SK-N-SH treated with all-trans-retinoic acid at 6 μM for 48 hours (cell line): ENCODE data around the gene AZU1.
A peak's percentile ranks its signal among the peaks of the same experiment; 100 is the strongest.

Experiments
- ARNTL ChIP-seq: fragments of 450-650 bp; formaldehyde crosslinking; IDR thresholded peaks from 2 replicates; pipeline ENCODE4 v1.5.0; 2020; ENCODE audit warnings: low read depth, mild to moderate bottlenecking, moderate library complexity, borderline replicate concordance
- ISL1 ChIP-seq: fragments of 250-450 bp; sonication (Bioruptor Pico); IDR thresholded peaks from 2 replicates; pipeline ENCODE4 v2.1.2; 2022; ENCODE audit warnings: mild to moderate bottlenecking, moderate library complexity
- RARB ChIP-seq: fragments of 250-450 bp; sonication (Bioruptor Pico); IDR thresholded peaks from 2 replicates; pipeline ENCODE4 v1.8.0; 2021; ENCODE audit warnings: mild to moderate bottlenecking, moderate library complexity
- SNAI2 ChIP-seq: fragments of 250-450 bp; sonication (Bioruptor Pico); IDR thresholded peaks from 2 replicates; pipeline ENCODE4 v1.5.0; 2020; ENCODE audit warnings: mild to moderate bottlenecking, moderate library complexity
- TCF4 ChIP-seq: fragments of 250-450 bp; sonication (Bioruptor Pico); IDR thresholded peaks from 2 replicates; pipeline ENCODE4 v1.8.0; 2021; ENCODE audit warnings: mild to moderate bottlenecking, moderate library complexity, borderline replicate concordance
- ZC3H10 ChIP-seq: fragments of 250-450 bp; sonication (Bioruptor Pico); IDR thresholded peaks from 2 replicates; pipeline ENCODE4 v1.5.1; 2021; ENCODE audit warnings: mild to moderate bottlenecking, moderate library complexity
- ZFP3 ChIP-seq: fragments of 250-450 bp; sonication (Bioruptor Pico); IDR thresholded peaks from 2 replicates; pipeline ENCODE4 v1.5.0; 2020; ENCODE audit warnings: mild to moderate bottlenecking, moderate library complexity
- ZFP30 ChIP-seq: fragments of 450-650 bp; formaldehyde crosslinking; IDR thresholded peaks from 2 replicates; pipeline ENCODE4 v1.5.0; 2022; ENCODE audit warnings: mild to moderate bottlenecking, moderate library complexity
- ZNF565 ChIP-seq: fragments of 450-650 bp; formaldehyde crosslinking; conservative IDR thresholded peaks from 2 replicates; pipeline ENCODE4 v1.5.0; 2020; ENCODE audit warnings: low read depth, mild to moderate bottlenecking, moderate library complexity
- ZNF70 ChIP-seq: fragments of 450-650 bp; formaldehyde crosslinking; IDR thresholded peaks from 2 replicates; pipeline ENCODE4 v1.5.0; 2020; ENCODE audit warnings: mild to moderate bottlenecking, moderate library complexity
- ZNF8 ChIP-seq: fragments of 450-650 bp; formaldehyde crosslinking; IDR thresholded peaks from 2 replicates; pipeline ENCODE4 v1.5.0; 2020; ENCODE audit warnings: mild to moderate bottlenecking, moderate library complexity
- TF ChIP-seq, protein P1 (sequence below): fragments of 250-450 bp; sonication (Bioruptor Pico); IDR thresholded peaks from 2 replicates; pipeline ENCODE4 v1.8.0; 2020; ENCODE audit warnings: mild to moderate bottlenecking, moderate library complexity, borderline replicate concordance
- TF ChIP-seq, protein P2 (sequence below): fragments of 250-450 bp; sonication (Bioruptor Pico); IDR thresholded peaks from 2 replicates; pipeline ENCODE4 v1.5.1; 2020; ENCODE audit warnings: low read depth, mild to moderate bottlenecking, moderate library complexity
- TF ChIP-seq, protein P3 (sequence below): fragments of 250-450 bp; sonication (Bioruptor Pico); IDR thresholded peaks from 2 replicates; pipeline ENCODE4 v1.8.0; 2021; ENCODE audit warnings: low read depth, mild to moderate bottlenecking, moderate library complexity, borderline replicate concordance

DNA sequence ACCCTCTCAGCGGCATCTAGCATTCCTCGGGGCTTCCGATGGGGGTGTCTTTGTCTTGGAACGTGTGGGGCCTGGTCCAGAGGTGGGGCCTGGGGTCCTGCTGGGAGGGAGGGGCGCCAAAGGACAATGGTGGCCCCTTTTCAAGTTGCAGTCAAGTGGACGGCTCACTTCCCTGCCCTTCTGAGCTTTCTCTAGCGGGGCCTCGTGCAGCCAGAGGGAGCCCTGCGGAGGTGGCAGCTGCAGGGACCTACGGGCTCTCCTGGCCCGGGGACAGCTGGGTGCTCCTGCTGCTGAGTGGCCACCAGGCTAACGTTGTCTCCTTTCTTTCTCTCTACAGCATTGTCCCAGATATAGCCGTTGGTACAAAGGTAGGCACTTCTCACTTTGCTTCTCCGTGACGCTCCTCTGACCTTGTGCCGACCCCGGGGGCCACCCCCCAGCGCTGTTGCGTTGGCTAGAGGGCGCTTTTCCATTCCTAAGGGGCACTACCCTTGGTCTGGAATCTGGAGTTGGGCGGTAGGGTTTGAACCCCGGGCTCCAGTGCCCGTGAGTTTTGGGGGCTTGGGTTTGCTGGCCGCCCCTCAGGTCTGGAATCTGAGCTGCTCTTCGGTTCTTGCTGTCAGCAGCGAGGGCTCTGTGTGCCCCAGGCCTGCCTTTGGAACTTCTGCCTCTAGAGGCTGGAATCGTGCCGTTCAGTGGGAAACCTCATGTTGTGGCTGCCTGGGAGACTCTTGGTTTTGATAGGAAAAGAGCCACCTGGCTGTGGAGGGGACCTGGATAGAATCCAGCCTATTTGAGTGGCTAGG is 28.4 kb upstream of the AZU1 start:
- TF ChIP-seq, protein P1, sequence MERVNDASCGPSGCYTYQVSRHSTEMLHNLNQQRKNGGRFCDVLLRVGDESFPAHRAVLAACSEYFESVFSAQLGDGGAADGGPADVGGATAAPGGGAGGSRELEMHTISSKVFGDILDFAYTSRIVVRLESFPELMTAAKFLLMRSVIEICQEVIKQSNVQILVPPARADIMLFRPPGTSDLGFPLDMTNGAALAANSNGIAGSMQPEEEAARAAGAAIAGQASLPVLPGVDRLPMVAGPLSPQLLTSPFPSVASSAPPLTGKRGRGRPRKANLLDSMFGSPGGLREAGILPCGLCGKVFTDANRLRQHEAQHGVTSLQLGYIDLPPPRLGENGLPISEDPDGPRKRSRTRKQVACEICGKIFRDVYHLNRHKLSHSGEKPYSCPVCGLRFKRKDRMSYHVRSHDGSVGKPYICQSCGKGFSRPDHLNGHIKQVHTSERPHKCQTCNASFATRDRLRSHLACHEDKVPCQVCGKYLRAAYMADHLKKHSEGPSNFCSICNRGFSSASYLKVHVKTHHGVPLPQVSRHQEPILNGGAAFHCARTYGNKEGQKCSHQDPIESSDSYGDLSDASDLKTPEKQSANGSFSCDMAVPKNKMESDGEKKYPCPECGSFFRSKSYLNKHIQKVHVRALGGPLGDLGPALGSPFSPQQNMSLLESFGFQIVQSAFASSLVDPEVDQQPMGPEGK (CRISPR knock-in tag) = peak; percentile 19; the same call in 1 of the 2 replicates
- TF ChIP-seq TCF4 (CRISPR knock-in tag) (no peak), RARB (CRISPR knock-in tag) (no peak), SNAI2 (CRISPR knock-in tag) (no peak), ZFP30 (no peak), ZFP3 (CRISPR knock-in tag) (no peak), ZC3H10 (CRISPR knock-in tag) (no peak), ZNF565 (CRISPR knock-in tag) (no peak), ISL1 (CRISPR knock-in tag) (no peak), ZNF70 (no peak), ZNF8 (CRISPR knock-in tag) (no peak), ARNTL (CRISPR knock-in tag) (no peak)
- TF ChIP-seq, protein P2, sequence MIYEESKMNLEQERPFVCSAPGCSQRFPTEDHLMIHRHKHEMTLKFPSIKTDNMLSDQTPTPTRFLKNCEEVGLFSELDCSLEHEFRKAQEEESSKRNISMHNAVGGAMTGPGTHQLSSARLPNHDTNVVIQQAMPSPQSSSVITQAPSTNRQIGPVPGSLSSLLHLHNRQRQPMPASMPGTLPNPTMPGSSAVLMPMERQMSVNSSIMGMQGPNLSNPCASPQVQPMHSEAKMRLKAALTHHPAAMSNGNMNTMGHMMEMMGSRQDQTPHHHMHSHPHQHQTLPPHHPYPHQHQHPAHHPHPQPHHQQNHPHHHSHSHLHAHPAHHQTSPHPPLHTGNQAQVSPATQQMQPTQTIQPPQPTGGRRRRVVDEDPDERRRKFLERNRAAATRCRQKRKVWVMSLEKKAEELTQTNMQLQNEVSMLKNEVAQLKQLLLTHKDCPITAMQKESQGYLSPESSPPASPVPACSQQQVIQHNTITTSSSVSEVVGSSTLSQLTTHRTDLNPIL = no peak
- TF ChIP-seq, protein P3, sequence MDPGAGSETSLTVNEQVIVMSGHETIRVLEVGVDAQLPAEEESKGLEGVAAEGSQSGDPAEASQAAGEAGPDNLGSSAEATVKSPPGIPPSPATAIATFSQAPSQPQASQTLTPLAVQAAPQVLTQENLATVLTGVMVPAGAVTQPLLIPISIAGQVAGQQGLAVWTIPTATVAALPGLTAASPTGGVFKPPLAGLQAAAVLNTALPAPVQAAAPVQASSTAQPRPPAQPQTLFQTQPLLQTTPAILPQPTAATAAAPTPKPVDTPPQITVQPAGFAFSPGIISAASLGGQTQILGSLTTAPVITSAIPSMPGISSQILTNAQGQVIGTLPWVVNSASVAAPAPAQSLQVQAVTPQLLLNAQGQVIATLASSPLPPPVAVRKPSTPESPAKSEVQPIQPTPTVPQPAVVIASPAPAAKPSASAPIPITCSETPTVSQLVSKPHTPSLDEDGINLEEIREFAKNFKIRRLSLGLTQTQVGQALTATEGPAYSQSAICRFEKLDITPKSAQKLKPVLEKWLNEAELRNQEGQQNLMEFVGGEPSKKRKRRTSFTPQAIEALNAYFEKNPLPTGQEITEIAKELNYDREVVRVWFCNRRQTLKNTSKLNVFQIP (CRISPR knock-in tag) = no peak
